NCI-H2227 (cell line): ENCODE data around the gene MPC1.
"Not testable (repeated sequence)": the region's sequence is repeated elsewhere in the genome, so short reads cannot be mapped to it uniquely, and the experiment has no call there.

Experiments used
- DNase-seq: peaks from one replicate; lab custom pipeline; 2025; ENCODE audit not compliant: unreplicated experiment; lab: John Stamatoyannopoulos, UW

The MPC1 gene

DNA sequence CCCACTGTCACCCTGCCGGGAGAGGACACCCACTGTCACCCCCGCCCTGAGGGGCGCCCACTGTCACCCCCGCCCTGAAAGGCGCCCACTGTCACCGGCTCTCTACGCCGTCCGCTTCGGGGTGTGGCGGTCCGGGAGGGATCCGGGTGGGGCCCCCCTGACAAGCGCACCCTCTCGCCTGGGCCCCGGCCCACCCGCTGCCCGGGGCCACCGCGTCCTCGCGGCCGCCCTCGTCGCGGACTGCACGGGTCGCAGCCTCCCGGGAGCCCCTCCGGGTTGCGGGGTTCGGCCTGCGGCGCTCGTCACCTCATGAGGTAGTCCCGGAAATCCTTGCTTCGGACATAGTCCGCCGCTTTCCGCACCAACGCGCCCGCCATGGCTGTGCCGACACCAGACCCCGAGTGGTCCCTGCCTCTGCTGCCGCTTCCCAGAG lies 224 bp downstream of the MPC1 start:
- no peak for DNase-seq

- peak; percentile 49 for DNase-seq
Measured at GRCh38 chr6:166381733-166382499, 824 bp downstream of the MPC1 start.

GRCh38 chr6:166381381-166381732 lies 1.4 kb downstream of the MPC1 start:
- no peak for DNase-seq

DNA sequence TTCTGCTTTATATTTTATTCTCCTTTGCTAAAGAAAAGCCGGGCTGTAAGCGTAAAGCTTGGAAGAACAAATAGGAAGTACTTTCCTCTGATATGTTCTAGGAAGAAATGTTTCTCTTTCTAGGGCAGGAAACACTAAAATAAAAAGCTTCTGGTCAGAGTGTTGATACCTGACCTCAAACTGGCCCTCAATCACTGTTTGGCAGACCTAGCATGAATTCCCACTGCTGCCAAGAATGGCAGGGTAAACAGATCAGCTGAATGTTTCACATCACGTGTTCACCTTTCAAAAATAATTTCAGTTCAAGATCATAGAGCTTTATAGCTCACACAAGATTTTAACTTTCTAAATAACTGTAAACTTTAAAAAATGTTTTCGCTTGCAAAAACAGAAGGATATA lies 2.9 kb downstream of the MPC1 start:
- DNase-seq, result no peak

GRCh38 chr6:166379103-166379586 lies 3.6 kb downstream of the MPC1 start:
- DNase-seq, result no peak

GRCh38 chr6:166377721-166378120 lies 5.0 kb downstream of the MPC1 start:
- no peak for DNase-seq

GRCh38 chr6:166375013-166375412 lies 7.7 kb downstream of the MPC1 start:
- DNase-seq, result no peak

- DNase-seq, result no peak
Measured at GRCh38 chr6:166370489-166370888, 12.3 kb downstream of the MPC1 start.

DNA sequence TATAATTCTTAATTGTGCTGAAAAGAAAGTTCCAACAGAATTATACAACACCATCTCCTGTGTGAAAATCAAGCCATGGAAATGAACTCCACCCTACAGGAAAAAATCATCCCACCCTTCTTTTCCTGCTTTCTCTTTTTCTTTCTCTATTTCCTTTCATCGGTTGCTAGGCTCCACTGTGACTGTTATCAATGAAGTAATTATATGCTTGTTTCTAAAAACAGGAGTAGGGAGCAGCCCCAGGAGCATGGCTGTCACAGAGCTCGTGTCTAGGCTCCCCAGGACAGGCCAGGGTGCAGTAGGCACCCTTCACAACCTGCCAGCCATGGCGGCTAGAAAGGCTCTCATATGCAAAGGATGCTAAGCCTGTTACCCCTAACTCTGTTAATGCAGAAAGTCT lies 13.0 kb downstream of the MPC1 start:
- no peak for DNase-seq

DNA sequence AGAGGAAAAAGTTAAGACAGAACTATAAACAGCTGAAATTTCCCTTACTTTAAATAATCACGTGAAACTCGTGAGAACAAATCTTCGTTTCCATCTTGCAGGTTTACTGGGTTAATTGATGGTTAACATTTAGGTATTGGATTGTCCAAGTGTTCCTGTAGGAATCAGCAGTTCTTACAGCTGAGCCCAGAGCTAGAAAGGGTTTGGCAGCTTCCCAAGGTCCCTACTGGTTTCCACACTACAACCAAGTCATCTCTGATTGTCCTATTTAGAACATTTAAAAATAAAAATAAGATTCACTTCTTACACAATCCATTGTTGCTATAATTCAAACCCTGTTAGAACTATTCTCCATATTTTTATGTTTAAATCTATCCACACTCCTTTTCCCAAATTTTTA lies 15.8 kb downstream of the MPC1 start:
- DNase-seq, result no peak

DNA sequence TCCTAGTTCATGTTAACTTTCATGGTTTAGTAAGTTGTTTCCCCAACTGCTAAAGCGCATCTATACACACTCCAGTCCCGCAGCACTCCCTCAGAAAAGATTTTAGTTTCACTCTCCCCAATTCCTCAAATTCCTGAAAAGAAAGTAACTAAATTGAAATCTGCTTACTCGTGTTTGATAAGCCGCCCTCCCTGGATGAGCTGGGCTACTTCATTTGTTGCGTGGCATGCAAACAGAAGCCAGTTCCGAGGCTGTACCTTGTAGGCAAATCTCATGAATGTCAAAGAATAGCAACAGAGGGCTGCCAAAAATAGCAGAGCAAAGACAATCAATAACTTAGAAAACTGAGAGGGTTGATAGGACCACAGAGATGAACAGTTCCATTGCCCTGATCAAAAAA lies 16.9 kb downstream of the MPC1 start:
- no peak for DNase-seq

DNA sequence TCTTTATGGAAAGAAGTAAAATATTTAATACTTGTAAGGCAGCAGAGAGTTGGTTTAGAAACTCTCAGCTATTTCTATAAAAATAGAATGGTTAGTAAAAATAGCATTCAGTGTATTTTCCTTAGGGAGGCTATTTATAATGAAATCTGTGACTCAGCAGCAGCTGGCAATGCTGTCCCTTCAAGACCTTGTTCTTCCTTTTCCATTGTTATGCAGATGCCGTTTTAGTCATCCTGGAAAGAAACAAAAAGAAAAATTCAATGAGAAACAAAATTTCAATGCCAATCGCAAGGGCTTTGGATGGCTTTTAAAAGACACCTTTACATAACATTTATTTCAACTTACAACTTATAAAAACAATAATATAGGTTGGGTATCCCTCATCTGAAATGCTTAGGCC lies 17.5 kb downstream of the MPC1 start:
- no peak for DNase-seq

GRCh38 chr6:166364456-166364855 lies 18.3 kb downstream of the MPC1 start:
- no peak for DNase-seq

DNA sequence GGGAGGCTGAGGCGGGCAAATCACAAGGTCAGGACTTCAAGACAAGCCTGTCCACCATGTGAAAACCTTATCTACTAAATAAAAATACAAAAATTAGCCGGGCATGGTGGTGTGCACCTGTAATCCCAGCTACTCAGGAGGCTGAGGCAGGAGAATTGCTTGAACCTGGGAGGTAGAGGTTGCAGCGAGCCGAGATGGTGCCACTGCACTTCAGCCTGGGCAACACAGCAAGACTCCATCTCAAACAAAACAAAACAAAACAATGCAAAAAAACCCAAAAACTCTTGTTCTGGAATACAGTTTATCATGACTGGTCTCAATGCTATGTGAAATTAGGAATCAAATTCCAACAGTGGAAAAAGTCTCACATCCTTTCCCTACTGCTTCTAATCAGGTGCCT lies 20.3 kb downstream of the MPC1 start:
- DNase-seq, result not testable (repeated sequence)

DNA sequence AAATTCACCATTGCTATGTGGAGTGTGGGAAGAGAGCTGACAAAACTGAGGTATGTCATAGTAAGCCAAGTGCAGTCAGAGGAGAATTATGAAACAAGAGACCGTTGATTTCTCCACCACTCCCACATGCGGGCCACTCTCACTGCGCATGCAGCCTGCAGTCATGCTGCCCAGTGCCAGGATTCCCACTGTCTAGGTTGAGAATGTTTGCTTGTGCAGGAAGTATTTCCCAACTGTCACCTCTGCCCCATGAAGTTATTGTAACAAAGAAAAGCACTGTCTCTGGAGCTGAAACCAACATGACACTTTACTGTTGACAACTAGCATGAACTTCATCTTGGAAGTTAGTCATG lies 21.7 kb downstream of the MPC1 start:
- no peak for DNase-seq

GRCh38 chr6:166360243-166361076 lies 22.3 kb downstream of the MPC1 start:
- DNase-seq, result no peak

- no peak for DNase-seq
Measured at GRCh38 chr6:166355552-166355951, 27.2 kb downstream of the MPC1 start.

GRCh38 chr6:166354965-166355364 lies 27.8 kb downstream of the MPC1 start:
- no peak for DNase-seq

DNA sequence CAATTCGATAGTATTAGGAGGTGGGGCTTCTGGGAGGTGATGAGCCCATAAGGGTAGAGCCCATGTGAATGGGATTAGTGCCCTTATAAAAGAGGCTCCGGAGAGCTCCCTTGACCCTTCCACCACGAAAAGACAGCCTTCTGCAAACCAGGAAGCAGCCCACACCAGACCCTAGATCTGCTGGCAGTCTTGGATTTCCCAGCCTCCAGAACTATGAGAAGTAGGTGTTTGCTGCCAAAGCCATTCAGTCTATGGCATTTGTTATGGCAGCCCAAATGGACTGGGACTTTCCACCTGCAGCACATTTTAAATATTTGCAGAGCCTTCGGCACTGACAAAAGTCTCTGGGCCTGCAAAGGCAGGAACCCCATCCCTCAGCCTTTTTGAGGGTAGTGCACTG lies 28.6 kb downstream of the MPC1 start:
- DNase-seq, result no peak

DNA sequence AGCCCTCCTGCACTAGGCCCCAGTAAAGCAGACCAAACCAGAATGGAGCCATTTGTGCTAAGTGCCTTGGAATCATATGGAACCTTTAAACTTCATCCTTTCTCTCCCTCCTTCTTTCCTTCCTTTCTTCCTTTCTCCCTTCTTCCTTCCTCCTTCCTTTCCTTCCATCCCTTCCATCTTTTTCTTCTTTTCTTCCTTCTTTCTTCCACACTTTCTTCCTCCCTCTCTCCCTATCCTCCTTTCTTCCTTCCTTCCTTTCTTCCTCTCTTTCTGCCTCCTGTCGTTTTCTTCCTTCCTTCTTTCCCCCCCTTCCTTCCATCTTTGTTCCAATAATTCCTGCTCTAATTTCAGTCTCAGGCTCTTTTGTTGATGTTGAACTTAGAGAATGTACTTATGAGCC lies 29.2 kb downstream of the MPC1 start:
- no peak for DNase-seq

- DNase-seq, result no peak
Measured at GRCh38 chr6:166352923-166353322, 29.8 kb downstream of the MPC1 start.

DNA sequence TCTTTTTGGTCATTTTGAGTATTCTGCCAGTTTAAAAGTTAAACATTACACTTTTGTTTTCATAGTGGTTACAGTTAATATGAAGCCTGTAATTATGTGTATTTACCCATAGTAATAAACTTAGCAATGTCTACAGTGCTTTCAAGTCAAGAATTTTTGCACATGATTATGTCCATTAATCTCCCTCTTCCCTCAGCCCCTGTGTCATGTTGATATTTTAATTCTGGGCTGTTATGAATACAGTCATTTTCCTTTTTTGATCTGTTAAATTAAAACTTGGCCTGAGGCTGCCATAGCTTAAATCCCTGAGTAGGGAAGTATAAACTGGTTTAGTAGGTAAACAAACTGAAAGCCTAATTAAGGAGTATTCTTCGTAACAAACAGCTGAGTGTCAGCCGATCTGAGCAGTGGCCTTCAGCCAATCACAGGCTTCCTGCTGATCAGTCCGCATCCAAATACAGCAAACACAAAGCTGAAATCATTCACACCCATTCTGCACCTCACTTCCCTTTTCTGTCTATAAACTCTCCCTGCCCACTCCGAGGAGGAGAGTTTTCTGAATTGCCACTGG lies 30.9 kb downstream of the MPC1 start:
- DNase-seq, result no peak
